ENCODE results near the gene HDGFL3.

- TF ChIP-seq KLF16 (tag by site-specific recombination; IDR thresholded peaks at IDR 0.05) (no peak), ZNF24 (tag by site-specific recombination; IDR thresholded peaks at IDR 0.05) (no peak), ZNF747 (tag by site-specific recombination; IDR thresholded peaks at IDR 0.05) (no peak), CTCF (tag by site-specific recombination; IDR thresholded peaks at IDR 0.05) (no peak), ZNF362 (tag by site-specific recombination; IDR thresholded peaks at IDR 0.05) (no peak), ZNF830 (tag by site-specific recombination; IDR thresholded peaks at IDR 0.05; ENCODE audit: low read depth) (no peak), PRDM10 (tag by site-specific recombination; IDR thresholded peaks at IDR 0.05) (no peak)
Observed at GRCh38 chr15:83082730-83083386, 124.8 kb downstream of the HDGFL3 start.
